GM12878 (cell line): ENCODE measurements around the gene CAB39L. TPM values are rescaled to one million over a fixed set of nuclear protein-coding genes. Genes with fewer than 3 reads are reported as not detected.

Source experiments
- ATAC-seq: fragments of 200-7000 bp; cut with Tn5 transposase; 3 replicates; pipeline ENCODE4 v1.9.1; 2020; ENCODE audit warnings: mild to moderate bottlenecking, moderate library complexity
- BruUV-seq: library from RNA; stranded (reverse); fragments of 400-500 nt; replicated peaks from 2 replicates; lab custom pipeline; 2021; lab: Mats Ljungman, UMichigan
- CTCF ChIA-PET: fragments of 300-600 bp; sonication (Branson Sonifier 250); formaldehyde crosslinking; extraction: SDS; loops from one replicate; lab custom pipeline; 2021; ENCODE audit warnings: inconsistent platforms; lab: Yijun Ruan, JAX
- POLR2A ChIA-PET: fragments of 350-600 bp; formaldehyde crosslinking; extraction: SDS; loops from one replicate; lab custom pipeline; 2021; ENCODE audit warnings: inconsistent platforms; lab: Charles Lee
- RAD21 ChIA-PET: fragments of 300-600 bp; sonication (Branson Sonifier 250); formaldehyde crosslinking; loops from one replicate; lab custom pipeline; 2023; ENCODE audit warnings: antibody characterized with exemption; ENCODE audit not compliant: unreplicated experiment; lab: Charles Lee
- SMC1A ChIA-PET: fragments of 300-600 bp; sonication (Branson Sonifier 250); formaldehyde crosslinking; loops from one replicate; lab custom pipeline; 2023; ENCODE audit not compliant: unreplicated experiment, uncharacterized antibody; lab: Charles Lee
- DNase-seq: peaks from one replicate; pipeline ENCODE4 v3.0.0-alpha.2; 2011; ENCODE audit warnings: low read depth, low spot score
- FAIRE-seq: peaks from 3 replicates; lab custom pipeline; 2011; peaks lifted over from hg19 to GRCh38; lab: Jason Lieb, UNC
- H2AFZ ChIP-seq: 2 replicates; pipeline ENCODE4 v1.6.0; 2011; ENCODE audit warnings: low read depth, low read length, control low read depth; ENCODE audit not compliant: control insufficient read depth
- H3K27ac ChIP-seq: 2 replicates; pipeline ENCODE4 v1.5.1; 2011; ENCODE audit warnings: control low read depth; ENCODE audit not compliant: control insufficient read depth, insufficient read depth
- H3K27me3 ChIP-seq, 2 experiments: replicated peaks in 1 of 2; 2 replicates each; pipeline versions ENCODE4 v1.6.0 to v1.6.1; 2011; ENCODE audit warnings: low read length in 1 of 2; ENCODE audit not compliant: control insufficient read depth in 2 of 2, insufficient read depth in 2 of 2
- H3K36me3 ChIP-seq, 2 experiments: 2 replicates each; pipeline ENCODE4 v1.5.1; 2011; ENCODE audit warnings: low read length in 1 of 2; ENCODE audit not compliant: control insufficient read depth in 2 of 2, insufficient read depth in 2 of 2
- H3K4me1 ChIP-seq: 2 replicates; pipeline ENCODE4 v1.6.1; 2011; ENCODE audit warnings: mild to moderate bottlenecking, low read length, moderate library complexity, mixed read lengths; ENCODE audit not compliant: control insufficient read depth, insufficient read depth
- H3K4me2 ChIP-seq: 2 replicates; pipeline ENCODE4 v1.6.0; 2011; ENCODE audit warnings: control low read depth; ENCODE audit not compliant: control insufficient read depth, insufficient read depth
- H3K4me3 ChIP-seq: fragments of 200-600 bp; sonication (generic); 2 replicates; pipeline ENCODE4 v1.5.1; 2016
- H3K79me2 ChIP-seq: 2 replicates; pipeline ENCODE4 v1.6.0; 2011; ENCODE audit warnings: low read length; ENCODE audit not compliant: control insufficient read depth, insufficient read depth
- H3K9ac ChIP-seq: 2 replicates; pipeline ENCODE4 v1.8.0; 2011; ENCODE audit warnings: low read length, control low read depth, mixed read lengths; ENCODE audit not compliant: control insufficient read depth, insufficient read depth
- H3K9me3 ChIP-seq: replicated peaks from 3 replicates; pipeline ENCODE4 v1.5.1; 2011; ENCODE audit warnings: mild to moderate bottlenecking, low read length; ENCODE audit not compliant: control insufficient read depth, insufficient read depth
- H4K20me1 ChIP-seq: 2 replicates; pipeline ENCODE4 v1.6.0; 2011; ENCODE audit not compliant: control insufficient read depth, insufficient read depth
- BCLAF1 ChIP-seq: fragments of 450-650 bp; IDR thresholded peaks from 2 replicates; pipeline ENCODE4 v1.6.1; 2017; ENCODE audit warnings: antibody characterized with exemption, mild to moderate bottlenecking, moderate library complexity
- CBX5 ChIP-seq: sonication (generic); IDR thresholded peaks from 2 replicates; pipeline ENCODE4 v1.6.1; 2016; ENCODE audit warnings: low read depth, moderate library complexity, mild to moderate bottlenecking, inconsistent platforms
- HDAC2 ChIP-seq: fragments of 200-600 bp; sonication (generic); IDR thresholded peaks from 2 replicates; pipeline ENCODE4 v1.6.1; 2017
- IKZF1 ChIP-seq: fragments of 450-650 bp; conservative IDR thresholded peaks from 2 replicates; pipeline ENCODE4 v1.6.1; 2017; ENCODE audit warnings: antibody characterized with exemption, mild to moderate bottlenecking
- JUND ChIP-seq: IDR thresholded peaks from 2 replicates; pipeline ENCODE4 v1.6.1; 2012; ENCODE audit warnings: low read depth, mild to moderate bottlenecking, low read length, improper control_type of control experiment, moderate library complexity
- PML ChIP-seq: IDR thresholded peaks from 2 replicates; pipeline ENCODE4 v1.6.1; 2012; ENCODE audit warnings: low read length, inconsistent platforms
- PRDM15 ChIP-seq: fragments of 450-650 bp; formaldehyde crosslinking; IDR thresholded peaks from 2 replicates; pipeline ENCODE4 v1.4.0; 2020; ENCODE audit warnings: mild to moderate bottlenecking, moderate library complexity
- RFX5 ChIP-seq: IDR thresholded peaks from 2 replicates; pipeline ENCODE4 v1.6.1; 2011; ENCODE audit warnings: low read depth, low read length, improper control_type of control experiment
- ZBED1 ChIP-seq: IDR thresholded peaks from 2 replicates; pipeline ENCODE4 v1.6.1; 2016; ENCODE audit warnings: borderline replicate concordance
- ZBTB11 ChIP-seq: fragments of 450-650 bp; formaldehyde crosslinking; IDR thresholded peaks from 2 replicates; pipeline ENCODE4 v1.5.0; 2022; ENCODE audit warnings: mild to moderate bottlenecking, missing genetic modification characterization
- WGBS: methylation state at CpG from one replicate; pipeline ENCODE4 v1.1.6; 2016; ENCODE audit warnings: low lambda C conversion rate; ENCODE audit not compliant: insufficient replicate concordance, insufficient coverage; ENCODE audit errors: missing lambda C conversion rate; 5-methylcytosine and 5-hydroxymethylcytosine counted together
- in situ Hi-C: fragments of 300-500 bp; cut with MboI; formaldehyde crosslinking; loops from 9 replicates; pipeline ENCODE4 v1.14.3; 2018; ENCODE audit warnings: mixed read lengths
- intact Hi-C: fragments of 100-400 bp; cut with micrococcal nuclease; formaldehyde crosslinking; loops from one replicate; pipeline ENCODE4 v1.14.2; 2022; ENCODE audit not compliant: unreplicated experiment
- polyA plus RNA-seq, 11 experiments: library from polyadenylated mRNA; depleted of rRNA in 4 of 11; unstranded in 6 of 11; stranded (reverse) in 5 of 11; fragments of >200 nt; fragmentation: Nextera tagmentation in 4 of 11; fragmentation: Illumina TruSeq in 1 of 11; extraction: Ambion mirVana in 4 of 11; extraction: Trizol in 1 of 11; gene quantifications; 1 replicate in 1 of 11; 2 replicates in 10 of 11; pipeline versions ENCODE4 v1.2.1 to v1.2.3, GENCODE V29; 2011 to 2016; ENCODE audit warnings: inconsistent platforms in 2 of 11, missing spikeins in 2 of 11, low read depth in 1 of 11
- total RNA-seq, 4 experiments: library from RNA; depleted of rRNA in 3 of 4; stranded (reverse); fragments of >200 nt in 3 of 4; fragmentation: Illumina TruSeq in 1 of 4; extraction: Trizol in 1 of 4; gene quantifications; 2 replicates each; pipeline versions ENCODE4 v1.2.1 to v1.2.3, GENCODE V29; 2013 to 2021

Gene CAB39L
- total and polyA plus RNA-seq, 10 of the 15 experiments (the other 5 are each of a cell fraction or from before 2014, with no cell fraction given): 0.88 to 3.0 (median 1.7) TPM

GRCh38 chr13:49314344-49314882 is 129.5 kb downstream of the CAB39L start:
- no peaks in the 10 kb centered on the region for H4K20me1 ChIP-seq
- ChIA-PET CTCF (interaction anchor here (0.9 kb wide), 1 partner anchor 8 kb away, joined by 3 read pairs; no protein-coding TSS in a partner anchor), POLR2A (no interaction called here), RAD21 (no interaction called here), SMC1A (no interaction called here)
- intact Hi-C loops: no loop called here
- no peak overlapping the region for H2AFZ ChIP-seq
- H3K27ac ChIP-seq: no peak overlapping the region
- in situ Hi-C loops: no loop called here
- no peak overlapping the region for H3K4me2 ChIP-seq
- no peak for TF ChIP-seq PRDM15
- TF ChIP-seq HDAC2: no peak
- TF ChIP-seq BCLAF1: no peak
- TF ChIP-seq CBX5: no peak
- no peak for TF ChIP-seq IKZF1
- no peak for TF ChIP-seq ZBTB11
- TF ChIP-seq PML: no peak
- no peak for TF ChIP-seq JUND
- TF ChIP-seq RFX5: no peak
- TF ChIP-seq ZBED1: no peak
- no peaks in the 10 kb centered on the region for H3K4me1 ChIP-seq
- H3K4me3 ChIP-seq: no peak overlapping the region
- H3K27me3 ChIP-seq: no peaks in the 10 kb centered on the region
- FAIRE-seq: no peak
- no peak for DNase-seq
- no TSS peak for BruUV-seq
- 64% methylated on average over 6 of the region's 6 CpGs for WGBS
- peak; percentile 88 for ATAC-seq
- H3K9ac ChIP-seq: no peak overlapping the region
- H3K36me3 ChIP-seq: no peaks in the 10 kb centered on the region
- no peaks in the 10 kb centered on the region for H3K9me3 ChIP-seq
- no peaks in the 10 kb centered on the region for H3K79me2 ChIP-seq
